PFSK-1 (cell line): ENCODE data around the gene ARL6IP5.

Experiments used
- FOXP2 ChIP-seq: optimal IDR thresholded peaks from 2 replicates; pipeline ENCODE3; 2011; ENCODE audit warnings: borderline replicate concordance, control low read depth, inconsistent platforms; ENCODE audit not compliant: insufficient read depth; ENCODE audit errors: extremely low read length, extremely low read depth
- POLR2AphosphoS5 ChIP-seq: IDR thresholded peaks from 2 replicates; pipeline ENCODE4 v1.6.1; 2012; ENCODE audit warnings: low read depth, mild to moderate bottlenecking, control low read depth, low read length, moderate library complexity
- REST ChIP-seq, 2 experiments: IDR thresholded peaks; 2 replicates each; pipeline versions ENCODE4 v1.6.1 to v1.8.0; 2011 to 2012; ENCODE audit warnings: low read depth in 2 of 2, low read length in 2 of 2, control low read depth in 1 of 2, inconsistent platforms in 1 of 2, mild to moderate bottlenecking in 1 of 2, moderate library complexity in 1 of 2; ENCODE audit not compliant: insufficient read depth in 1 of 2
- SIN3A ChIP-seq: IDR thresholded peaks from 2 replicates; pipeline ENCODE4 v1.6.1; 2012; ENCODE audit warnings: mild to moderate bottlenecking, low read length, moderate library complexity, borderline replicate concordance; ENCODE audit not compliant: insufficient read depth
- TAF1 ChIP-seq: IDR thresholded peaks from 2 replicates; pipeline ENCODE4 v1.6.1; 2012; ENCODE audit warnings: low read length, control low read depth, borderline replicate concordance; ENCODE audit not compliant: insufficient read depth

Gene ARL6IP5

GRCh38 chr3:69082805-69083204 is 1.9 kb upstream of the ARL6IP5 start:
- TF ChIP-seq REST (IDR thresholded peaks at IDR 0.05; ENCODE audit: insufficient read depth in 1 of 2, low read depth in 2 of 2, low read length in 2 of 2), result no peak
- TF ChIP-seq TAF1, result no peak
- no peak for TF ChIP-seq POLR2AphosphoS5
- TF ChIP-seq SIN3A, result no peak
- no peak for TF ChIP-seq FOXP2

- no peak for TF ChIP-seq FOXP2
These were observed 563 bp downstream of the ARL6IP5 start for GRCh38 chr3:69085168-69085832.

- TF ChIP-seq POLR2AphosphoS5 (peak; percentile 29; the same call in 1 of the 2 replicates), TAF1 (no peak; the same call in 1 of the 2 replicates)
These were observed 1.3 kb downstream of the ARL6IP5 start for GRCh38 chr3:69085833-69086722.

GRCh38 chr3:69087030-69087791 is 2.5 kb downstream of the ARL6IP5 start:
- TF ChIP-seq TAF1, result no peak
- no peak for TF ChIP-seq REST (IDR thresholded peaks at IDR 0.05; ENCODE audit: insufficient read depth in 1 of 2, low read depth in 2 of 2, low read length in 2 of 2)
- no peak for TF ChIP-seq FOXP2
- TF ChIP-seq POLR2AphosphoS5, result no peak
- no peak for TF ChIP-seq SIN3A

GRCh38 chr3:69088063-69088462 is 3.3 kb downstream of the ARL6IP5 start:
- no peak for TF ChIP-seq SIN3A
- TF ChIP-seq REST (IDR thresholded peaks at IDR 0.05; ENCODE audit: insufficient read depth in 1 of 2, low read depth in 2 of 2, low read length in 2 of 2), result no peak
- TF ChIP-seq TAF1, result no peak
- TF ChIP-seq FOXP2, result no peak
- no peak for TF ChIP-seq POLR2AphosphoS5

- TF ChIP-seq SIN3A (no peak), FOXP2 (no peak), TAF1 (no peak), POLR2AphosphoS5 (no peak), REST (IDR thresholded peaks at IDR 0.05; ENCODE audit: insufficient read depth in 1 of 2, low read depth in 2 of 2, low read length in 2 of 2) (no peak)
These were observed 5.3 kb downstream of the ARL6IP5 start for GRCh38 chr3:69090021-69090420.
